ENCODE data around the gene EGFR.
A peak's percentile ranks its signal among the peaks of the same experiment; 100 is the strongest.

EGFR gene

GRCh38 chr7:55250313-55250712 is 231.5 kb downstream of the EGFR start:
- no peak for DNase-seq (ENCODE audit: low spot score)

- DNase-seq (ENCODE audit: low spot score): no peak
These were observed 232.5 kb downstream of the EGFR start for GRCh38 chr7:55251313-55251712.

- DNase-seq (ENCODE audit: low spot score): no peak
These were observed 233.1 kb downstream of the EGFR start for GRCh38 chr7:55251911-55252310.

- no peak for DNase-seq (ENCODE audit: low spot score)
These were observed 233.6 kb downstream of the EGFR start for GRCh38 chr7:55252386-55252785.

GRCh38 chr7:55253188-55253587 is 234.4 kb downstream of the EGFR start:
- DNase-seq (ENCODE audit: low spot score): no peak

GRCh38 chr7:55254242-55254595 is 235.4 kb downstream of the EGFR start:
- DNase-seq (ENCODE audit: low spot score): no peak

- peak; percentile 58 for DNase-seq (ENCODE audit: low spot score)
These were observed 236.0 kb downstream of the EGFR start for GRCh38 chr7:55254596-55255495.

- DNase-seq (ENCODE audit: low spot score): peak; percentile 61
These were observed 237.0 kb downstream of the EGFR start for GRCh38 chr7:55255496-55256445.

GRCh38 chr7:55258631-55259030 is 239.8 kb downstream of the EGFR start:
- DNase-seq (ENCODE audit: low spot score): no peak

- DNase-seq (ENCODE audit: low spot score): no peak
These were observed 241.4 kb downstream of the EGFR start for GRCh38 chr7:55260171-55260570.

- no peak for DNase-seq (ENCODE audit: low spot score)
These were observed 242.0 kb downstream of the EGFR start for GRCh38 chr7:55260676-55261385.
